Activated T-helper 2 cell treated with anti-CD3 and anti-CD28 coated beads, Interferon-gamma antibody, Interleukin-2, Interleukin-4, amounts not matched to agents 10 μg/mL and 5 μg/mL and 100 μg/mL, durations not matched to agents 14 hours and 24 hours and 36 hours (primary cell): Measurements from ENCODE around the gene RAB6B. TPM values are rescaled to one million over a fixed set of nuclear protein-coding genes. Genes with fewer than 3 reads are reported as not detected.

Source experiments
- DNase-seq: peaks from one replicate; pipeline ENCODE4 v3.0.0; 2021; ENCODE audit warnings: low spot score
- H3K27ac Mint-ChIP-seq: one replicate; pipeline ENCODE4 v1.8.0; 2021; ENCODE audit warnings: mixed read lengths
- H3K27me3 Mint-ChIP-seq: one replicate; pipeline ENCODE4 v1.8.0; 2021; ENCODE audit warnings: low read depth, mixed read lengths
- H3K36me3 Mint-ChIP-seq: one replicate; pipeline ENCODE4 v1.8.0; 2021; ENCODE audit warnings: low read depth, mixed read lengths
- H3K4me1 Mint-ChIP-seq: one replicate; pipeline ENCODE4 v1.8.0; 2021; ENCODE audit warnings: low read depth, mixed read lengths
- H3K4me3 Mint-ChIP-seq: one replicate; pipeline ENCODE4 v1.8.0; 2021; ENCODE audit warnings: low read depth, mild to moderate bottlenecking, moderate library complexity, mixed read lengths
- H3K9me3 Mint-ChIP-seq: one replicate; pipeline ENCODE4 v1.8.0; 2021; ENCODE audit warnings: mixed read lengths
- intact Hi-C: fragments of 100-400 bp; cut with micrococcal nuclease; formaldehyde crosslinking; loops from one replicate; pipeline ENCODE4 v1.15.1; 2023
- total RNA-seq: library from RNA; stranded (reverse); gene quantifications from 2 replicates; pipeline ENCODE4 v1.2.3, GENCODE V29; 2022

Gene RAB6B
- total RNA-seq, 1 donor from 2014 or later, result 7.6 TPM

GRCh38 chr3:133926736-133927539, 31.3 kb upstream of the RAB6B start:
- no peak for DNase-seq
- Mint-ChIP-seq H3K36me3 (no peaks in the 10 kb centered on the region), H3K4me1 (peaks cover 9% of the 10 kb centered on the region), H3K4me3 (peak overlapping the region; percentile 45), H3K27me3 (peaks cover 32% of the 10 kb centered on the region), H3K27ac (no peak overlapping the region), H3K9me3 (no peaks in the 10 kb centered on the region)
- intact Hi-C loops, result loop anchor here (1.0 to 5.0 kb wide), 3 partner anchors 108 to 1200 kb away; no protein-coding TSS in a partner anchor

- peaks cover 33% of the 10 kb centered on the region for H3K27me3 Mint-ChIP-seq
- no peak overlapping the region for H3K27ac Mint-ChIP-seq
- intact Hi-C loops, result loop anchor here (2.0 to 5.0 kb wide), 2 partner anchors 263 to 1199 kb away; no protein-coding TSS in a partner anchor
- no peaks in the 10 kb centered on the region for H3K9me3 Mint-ChIP-seq
- no peak overlapping the region for H3K4me3 Mint-ChIP-seq
- H3K4me1 Mint-ChIP-seq, result peaks cover 9% of the 10 kb centered on the region
- no peak for DNase-seq
- no peaks in the 10 kb centered on the region for H3K36me3 Mint-ChIP-seq
Observed at GRCh38 chr3:133925960-133926735, 30.5 kb upstream of the RAB6B start.

GRCh38 chr3:133924041-133924440, 28.4 kb upstream of the RAB6B start:
- DNase-seq, result no peak
- Mint-ChIP-seq H3K27ac (no peak overlapping the region), H3K27me3 (peaks cover 42% of the 10 kb centered on the region), H3K9me3 (no peaks in the 10 kb centered on the region), H3K4me3 (no peak overlapping the region), H3K4me1 (peaks cover 5% of the 10 kb centered on the region), H3K36me3 (no peaks in the 10 kb centered on the region)
- intact Hi-C loops, result no loop called here

- intact Hi-C loops, result no loop called here
- H3K27ac Mint-ChIP-seq, result no peak overlapping the region
Observed at GRCh38 chr3:133921592-133921991, 25.9 kb upstream of the RAB6B start.

GRCh38 chr3:133917144-133917543, 21.5 kb upstream of the RAB6B start:
- no peaks in the 10 kb centered on the region for H3K9me3 Mint-ChIP-seq
- intact Hi-C loops, result no loop called here

More at GRCh38 chr3:133921592-133921991, 25.9 kb upstream of the RAB6B start:
- no peaks in the 10 kb centered on the region for H3K9me3 Mint-ChIP-seq
- DNase-seq, result no peak
- no peaks in the 10 kb centered on the region for H3K36me3 Mint-ChIP-seq
- no peak overlapping the region for H3K4me3 Mint-ChIP-seq
- H3K4me1 Mint-ChIP-seq, result no peaks in the 10 kb centered on the region
- peaks cover 42% of the 10 kb centered on the region for H3K27me3 Mint-ChIP-seq

GRCh38 chr3:133915685-133916658, 20.3 kb upstream of the RAB6B start:
- Mint-ChIP-seq H3K4me1 (no peaks in the 10 kb centered on the region), H3K9me3 (no peaks in the 10 kb centered on the region), H3K4me3 (no peak overlapping the region), H3K27ac (no peak overlapping the region), H3K27me3 (peaks cover 23% of the 10 kb centered on the region), H3K36me3 (no peaks in the 10 kb centered on the region)
- intact Hi-C loops, result no loop called here
- DNase-seq, result no peak

More at GRCh38 chr3:133917144-133917543, 21.5 kb upstream of the RAB6B start:
- Mint-ChIP-seq H3K27ac (no peak overlapping the region), H3K4me1 (no peaks in the 10 kb centered on the region), H3K36me3 (no peaks in the 10 kb centered on the region), H3K27me3 (peaks cover 24% of the 10 kb centered on the region), H3K4me3 (no peak overlapping the region)
- DNase-seq, result no peak

- no peak for DNase-seq
- H3K9me3 Mint-ChIP-seq, result no peaks in the 10 kb centered on the region
- H3K36me3 Mint-ChIP-seq, result no peaks in the 10 kb centered on the region
- H3K27ac Mint-ChIP-seq, result no peak overlapping the region
- no peak overlapping the region for H3K4me3 Mint-ChIP-seq
- intact Hi-C loops, result no loop called here
- H3K27me3 Mint-ChIP-seq, result peaks cover 25% of the 10 kb centered on the region
- H3K4me1 Mint-ChIP-seq, result no peaks in the 10 kb centered on the region
Observed at GRCh38 chr3:133914839-133915600, 19.3 kb upstream of the RAB6B start.

GRCh38 chr3:133910422-133910821, 14.7 kb upstream of the RAB6B start:
- intact Hi-C loops, result no loop called here
- Mint-ChIP-seq H3K36me3 (no peaks in the 10 kb centered on the region), H3K4me3 (no peak overlapping the region), H3K27ac (no peak overlapping the region), H3K27me3 (peaks cover 15% of the 10 kb centered on the region), H3K4me1 (no peaks in the 10 kb centered on the region), H3K9me3 (no peaks in the 10 kb centered on the region)
- no peak for DNase-seq

- Mint-ChIP-seq H3K36me3 (no peaks in the 10 kb centered on the region), H3K27me3 (peaks cover 36% of the 10 kb centered on the region), H3K9me3 (peaks cover 4% of the 10 kb centered on the region), H3K4me1 (no peaks in the 10 kb centered on the region), H3K4me3 (no peak overlapping the region), H3K27ac (no peak overlapping the region)
- intact Hi-C loops, result no loop called here
- no peak for DNase-seq
Observed at GRCh38 chr3:133905376-133905775, 9.7 kb upstream of the RAB6B start.

- Mint-ChIP-seq H3K4me1 (no peaks in the 10 kb centered on the region), H3K27me3 (peaks cover 48% of the 10 kb centered on the region), H3K36me3 (no peaks in the 10 kb centered on the region), H3K9me3 (peaks cover 4% of the 10 kb centered on the region), H3K4me3 (no peak overlapping the region), H3K27ac (no peak overlapping the region)
- intact Hi-C loops, result no loop called here
- no peak for DNase-seq
Observed at GRCh38 chr3:133901847-133902246, 6.2 kb upstream of the RAB6B start.

- no peak overlapping the region for H3K4me3 Mint-ChIP-seq
- H3K27ac Mint-ChIP-seq, result no peak overlapping the region
- intact Hi-C loops, result no loop called here
- DNase-seq, result no peak
- H3K27me3 Mint-ChIP-seq, result peaks cover 55% of the 10 kb centered on the region
- no peaks in the 10 kb centered on the region for H3K36me3 Mint-ChIP-seq
- peaks cover 4% of the 10 kb centered on the region for H3K9me3 Mint-ChIP-seq
- H3K4me1 Mint-ChIP-seq, result no peaks in the 10 kb centered on the region
Observed at GRCh38 chr3:133901083-133901482, 5.4 kb upstream of the RAB6B start.

GRCh38 chr3:133899311-133899710, 3.6 kb upstream of the RAB6B start:
- peaks cover 52% of the 10 kb centered on the region for H3K27me3 Mint-ChIP-seq
- H3K27ac Mint-ChIP-seq, result no peak overlapping the region
- DNase-seq, result no peak
- no peak overlapping the region for H3K4me3 Mint-ChIP-seq
- peaks cover 4% of the 10 kb centered on the region for H3K9me3 Mint-ChIP-seq
- no peaks in the 10 kb centered on the region for H3K36me3 Mint-ChIP-seq
- peaks cover 2% of the 10 kb centered on the region for H3K4me1 Mint-ChIP-seq
- intact Hi-C loops, result no loop called here
